ENCODE results near the gene SASH3.

DNA sequence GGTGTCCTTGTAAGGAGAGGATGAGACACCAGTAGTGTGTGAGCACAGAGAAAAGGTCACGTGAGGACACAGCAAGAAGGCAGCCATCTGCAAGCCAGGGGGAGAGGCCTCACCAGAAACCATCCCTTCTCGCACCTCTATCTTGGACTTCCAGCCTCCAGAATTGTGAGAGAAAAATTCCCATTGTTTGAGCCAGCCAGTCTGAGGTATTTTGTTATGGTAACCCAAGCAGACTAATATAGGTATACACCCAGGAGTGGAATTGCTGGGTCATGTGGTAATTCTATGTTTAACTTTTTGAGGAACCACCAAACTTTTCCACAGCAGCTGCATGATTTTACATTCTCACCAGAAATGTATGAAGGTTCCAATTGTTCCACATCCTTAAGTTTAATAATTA lies 38.4 kb downstream of the SASH3 start:
- TF ChIP-seq, protein P1, sequence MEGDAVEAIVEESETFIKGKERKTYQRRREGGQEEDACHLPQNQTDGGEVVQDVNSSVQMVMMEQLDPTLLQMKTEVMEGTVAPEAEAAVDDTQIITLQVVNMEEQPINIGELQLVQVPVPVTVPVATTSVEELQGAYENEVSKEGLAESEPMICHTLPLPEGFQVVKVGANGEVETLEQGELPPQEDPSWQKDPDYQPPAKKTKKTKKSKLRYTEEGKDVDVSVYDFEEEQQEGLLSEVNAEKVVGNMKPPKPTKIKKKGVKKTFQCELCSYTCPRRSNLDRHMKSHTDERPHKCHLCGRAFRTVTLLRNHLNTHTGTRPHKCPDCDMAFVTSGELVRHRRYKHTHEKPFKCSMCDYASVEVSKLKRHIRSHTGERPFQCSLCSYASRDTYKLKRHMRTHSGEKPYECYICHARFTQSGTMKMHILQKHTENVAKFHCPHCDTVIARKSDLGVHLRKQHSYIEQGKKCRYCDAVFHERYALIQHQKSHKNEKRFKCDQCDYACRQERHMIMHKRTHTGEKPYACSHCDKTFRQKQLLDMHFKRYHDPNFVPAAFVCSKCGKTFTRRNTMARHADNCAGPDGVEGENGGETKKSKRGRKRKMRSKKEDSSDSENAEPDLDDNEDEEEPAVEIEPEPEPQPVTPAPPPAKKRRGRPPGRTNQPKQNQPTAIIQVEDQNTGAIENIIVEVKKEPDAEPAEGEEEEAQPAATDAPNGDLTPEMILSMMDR (conservative IDR thresholded peaks at IDR 0.05; ENCODE audit: low read depth, low read length) = no peak
- TF ChIP-seq EZH2 (IDR thresholded peaks at IDR 0.05; ENCODE audit: borderline replicate concordance, low read depth, low read length, poor library complexity, severe bottlenecking) = no peak
